PC-3 (cell line): ENCODE measurements around the gene DPYSL4. TPM values are rescaled to one million over a fixed set of nuclear protein-coding genes. Genes with fewer than 3 reads are reported as not detected.

Experiments used
- ATAC-seq: fragments of 200-7000 bp; cut with Tn5 transposase; 2 replicates; pipeline ENCODE4 v1.9.1; 2020; ENCODE audit warnings: mild to moderate bottlenecking, moderate library complexity
- BruUV-seq: library from RNA; stranded (reverse); fragments of 400-500 nt; replicated peaks from 2 replicates; lab custom pipeline; 2021; lab: Mats Ljungman, UMichigan
- CTCF ChIA-PET: fragments of 300-600 bp; sonication (Branson Sonifier 250); formaldehyde crosslinking; loops from one replicate; lab custom pipeline; 2022; ENCODE audit warnings: antibody characterized with exemption; lab: Charles Lee
- POLR2A ChIA-PET: fragments of 300-600 bp; sonication (Branson Sonifier 250); formaldehyde crosslinking; loops from one replicate; lab custom pipeline; 2022; ENCODE audit warnings: antibody characterized with exemption; ENCODE audit not compliant: unreplicated experiment; lab: Charles Lee
- DNase-seq: peaks from one replicate; pipeline ENCODE4 v3.0.0-alpha.2; 2015
- H2AFZ ChIP-seq: fragments of 300-600 bp; sonication (generic); 2 replicates; pipeline ENCODE4 v1.6.0; 2016; ENCODE audit warnings: antibody characterized with exemption, low read length
- H3F3A ChIP-seq: fragments of 300-600 bp; sonication (generic); one replicate; pipeline ENCODE4 v1.6.0; 2017; ENCODE audit warnings: antibody characterized with exemption, low read length, control low read depth, mild to moderate bottlenecking; ENCODE audit not compliant: unreplicated experiment
- H3K27ac ChIP-seq: fragments of 300-600 bp; sonication (generic); 2 replicates; pipeline ENCODE4 v1.5.1; 2016; ENCODE audit warnings: mild to moderate bottlenecking, low read length
- H3K27me3 ChIP-seq: fragments of 300-600 bp; sonication (generic); 2 replicates; pipeline ENCODE4 v1.6.1; 2016; ENCODE audit warnings: low read length, mixed read lengths
- H3K36me3 ChIP-seq: fragments of 300-600 bp; sonication (generic); 2 replicates; pipeline ENCODE4 v1.6.1; 2016; ENCODE audit warnings: low read depth, mixed run types, low read length, mixed read lengths
- H3K4me1 ChIP-seq: fragments of 300-600 bp; sonication (generic); 2 replicates; pipeline ENCODE4 v1.5.1; 2016; ENCODE audit warnings: low read length; ENCODE audit not compliant: insufficient read depth
- H3K4me2 ChIP-seq: fragments of 300-600 bp; sonication (generic); 2 replicates; pipeline ENCODE4 v1.6.0; 2016; ENCODE audit warnings: low read length
- H3K4me3 ChIP-seq: fragments of 300-600 bp; sonication (generic); 2 replicates; pipeline ENCODE4 v1.5.1; 2016; ENCODE audit warnings: mild to moderate bottlenecking, low read length, mixed read lengths
- H3K79me2 ChIP-seq: fragments of 300-600 bp; sonication (generic); 2 replicates; pipeline ENCODE4 v1.6.1; 2017; ENCODE audit warnings: low read length, mixed read lengths
- H3K9ac ChIP-seq: fragments of 300-600 bp; sonication (generic); 2 replicates; pipeline ENCODE4 v1.6.0; 2016; ENCODE audit warnings: mild to moderate bottlenecking, low read length
- H3K9me2 ChIP-seq: fragments of 300-600 bp; sonication (generic); replicated peaks from 2 replicates; pipeline ENCODE4 v1.6.1; 2016; ENCODE audit warnings: mixed run types, low read length, mixed read lengths
- H3K9me3 ChIP-seq: fragments of 300-600 bp; sonication (generic); 2 replicates; pipeline ENCODE4 v1.6.1; 2016; ENCODE audit warnings: low read length, mixed read lengths
- H4K20me1 ChIP-seq: fragments of 300-600 bp; sonication (generic); 2 replicates; pipeline ENCODE4 v1.6.1; 2016; ENCODE audit warnings: low read length, mixed read lengths
- EZH2 ChIP-seq: fragments of 300-600 bp; sonication (generic); IDR thresholded peaks from one replicate; pipeline ENCODE4 v1.6.1; 2017; ENCODE audit warnings: antibody characterized with exemption, mild to moderate bottlenecking, low read length; ENCODE audit not compliant: unreplicated experiment
- EZH2phosphoT487 ChIP-seq: fragments of 300-600 bp; sonication (generic); IDR thresholded peaks from 2 replicates; pipeline ENCODE4 v1.6.1; 2018; ENCODE audit warnings: mild to moderate bottlenecking, antibody characterized with exemption, low read length, borderline replicate concordance
- intact Hi-C: fragments of 100-400 bp; cut with micrococcal nuclease; formaldehyde crosslinking; loops from 2 replicates; pipeline ENCODE4 v1.9.0; 2023
- total RNA-seq: library from RNA; depleted of rRNA; stranded (reverse); fragments of >200 nt; gene quantifications from 2 replicates; pipeline ENCODE4 v1.2.3, GENCODE V29; 2014
- TF ChIP-seq, protein P1 (sequence below): fragments of 300-600 bp; sonication (generic); conservative IDR thresholded peaks from 2 replicates; pipeline ENCODE4 v1.5.1; 2017; ENCODE audit warnings: antibody characterized with exemption, low read depth, mild to moderate bottlenecking, low read length

DPYSL4 gene
- total RNA-seq, 1 experiment from 2014 or later = 10.2 TPM

DNA sequence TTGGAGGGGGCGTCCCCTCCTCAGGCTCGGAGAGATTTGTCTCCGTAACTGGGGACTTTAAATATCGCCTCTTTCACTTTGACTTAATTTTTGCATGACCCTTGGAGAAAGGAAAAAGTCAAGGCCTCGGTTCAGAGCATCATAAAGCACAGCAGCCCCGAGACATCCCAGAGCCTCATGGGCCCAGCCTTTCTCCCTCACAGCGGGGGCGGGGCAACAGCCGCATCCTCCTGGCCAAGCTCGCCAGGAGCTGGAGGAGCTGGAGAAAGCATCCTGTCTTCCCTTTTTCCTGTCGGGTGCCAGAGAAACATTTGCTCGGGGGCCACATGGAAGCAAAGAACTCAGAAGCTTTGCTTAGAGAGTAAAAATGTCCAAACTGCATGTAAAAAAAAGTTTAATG is 43.6 kb upstream of the DPYSL4 start:
- H3K9me3 ChIP-seq = no peaks in the 10 kb centered on the region
- H3K4me3 ChIP-seq = no peak overlapping the region
- H3K36me3 ChIP-seq = no peaks in the 10 kb centered on the region
- intact Hi-C loops = loop anchor here (5.0 kb wide), 1 partner anchor 141 kb away; no protein-coding TSS in a partner anchor
- TF ChIP-seq, protein P1, sequence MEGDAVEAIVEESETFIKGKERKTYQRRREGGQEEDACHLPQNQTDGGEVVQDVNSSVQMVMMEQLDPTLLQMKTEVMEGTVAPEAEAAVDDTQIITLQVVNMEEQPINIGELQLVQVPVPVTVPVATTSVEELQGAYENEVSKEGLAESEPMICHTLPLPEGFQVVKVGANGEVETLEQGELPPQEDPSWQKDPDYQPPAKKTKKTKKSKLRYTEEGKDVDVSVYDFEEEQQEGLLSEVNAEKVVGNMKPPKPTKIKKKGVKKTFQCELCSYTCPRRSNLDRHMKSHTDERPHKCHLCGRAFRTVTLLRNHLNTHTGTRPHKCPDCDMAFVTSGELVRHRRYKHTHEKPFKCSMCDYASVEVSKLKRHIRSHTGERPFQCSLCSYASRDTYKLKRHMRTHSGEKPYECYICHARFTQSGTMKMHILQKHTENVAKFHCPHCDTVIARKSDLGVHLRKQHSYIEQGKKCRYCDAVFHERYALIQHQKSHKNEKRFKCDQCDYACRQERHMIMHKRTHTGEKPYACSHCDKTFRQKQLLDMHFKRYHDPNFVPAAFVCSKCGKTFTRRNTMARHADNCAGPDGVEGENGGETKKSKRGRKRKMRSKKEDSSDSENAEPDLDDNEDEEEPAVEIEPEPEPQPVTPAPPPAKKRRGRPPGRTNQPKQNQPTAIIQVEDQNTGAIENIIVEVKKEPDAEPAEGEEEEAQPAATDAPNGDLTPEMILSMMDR = no peak
- no peak for TF ChIP-seq EZH2phosphoT487
- TF ChIP-seq EZH2 = no peak
- no peaks in the 10 kb centered on the region for H3K27me3 ChIP-seq
- H2AFZ ChIP-seq = no peak overlapping the region
- H3K9ac ChIP-seq = no peak overlapping the region
- no peaks in the 10 kb centered on the region for H3K4me1 ChIP-seq
- H3K79me2 ChIP-seq = no peaks in the 10 kb centered on the region
- no peak overlapping the region for H3K27ac ChIP-seq
- ChIA-PET POLR2A (no interaction called here), CTCF (interaction anchor here (0.7 kb wide), 1 partner anchor 105 kb away, joined by 3 read pairs; no protein-coding TSS in a partner anchor)
- no peaks in the 10 kb centered on the region for H3K9me2 ChIP-seq
- no peak for DNase-seq
- H4K20me1 ChIP-seq = no peaks in the 10 kb centered on the region
- ATAC-seq = no peak
- no TSS peak for BruUV-seq
- H3F3A ChIP-seq = no peaks in the 10 kb centered on the region
- H3K4me2 ChIP-seq = no peak overlapping the region

DNA sequence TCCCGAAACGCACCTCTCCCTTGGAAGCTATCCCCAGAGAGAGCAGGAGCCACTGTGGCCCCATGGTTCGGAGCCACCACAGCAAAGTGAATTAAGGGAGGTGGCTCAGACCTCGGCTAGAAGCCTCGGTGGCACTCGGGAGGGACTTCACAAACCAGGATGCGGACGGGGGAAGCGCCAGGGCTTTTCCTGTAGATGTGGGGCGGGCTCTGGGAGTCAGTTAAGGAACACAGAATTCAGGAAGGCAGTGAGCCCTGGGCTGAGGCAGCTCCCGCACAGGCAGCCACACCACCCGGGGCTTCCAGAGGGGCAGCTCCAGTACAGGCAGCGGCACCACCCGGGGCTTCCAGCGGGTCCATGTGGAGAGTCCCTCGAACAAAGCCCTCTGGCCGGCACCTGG is 42.7 kb upstream of the DPYSL4 start:
- intact Hi-C loops = loop anchor here (5.0 kb wide), 1 partner anchor 142 kb away; no protein-coding TSS in a partner anchor
- CTCF ChIA-PET = no interaction called here

DNA sequence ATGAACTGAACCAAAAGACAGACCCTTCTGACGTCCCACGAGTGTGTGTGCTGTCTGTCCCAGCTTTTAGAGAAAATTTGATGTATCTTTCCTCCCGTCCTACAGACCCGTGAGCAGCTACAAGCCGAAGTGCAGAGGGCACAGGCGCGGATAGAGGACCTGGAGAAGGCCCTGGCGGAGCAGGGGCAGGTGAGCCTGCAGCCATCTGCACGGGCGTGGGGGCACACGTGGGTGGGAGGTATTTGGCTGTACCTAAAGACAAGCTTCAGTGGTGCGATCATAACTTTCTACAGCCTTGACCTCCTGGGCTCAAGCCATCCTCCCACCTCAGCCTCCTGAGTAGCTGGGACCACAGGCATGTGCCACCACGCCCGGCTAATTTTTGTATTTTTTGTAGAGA is 41.7 kb upstream of the DPYSL4 start:
- DNase-seq (no peak), ATAC-seq (no peak)
- no peak overlapping the region for H2AFZ ChIP-seq
- H3F3A ChIP-seq = no peaks in the 10 kb centered on the region
- no peaks in the 10 kb centered on the region for H4K20me1 ChIP-seq
- H3K4me1 ChIP-seq = no peaks in the 10 kb centered on the region
- intact Hi-C loops = no loop called here
- no TSS peak for BruUV-seq
- H3K79me2 ChIP-seq = no peaks in the 10 kb centered on the region
- H3K4me3 ChIP-seq = no peak overlapping the region
- ChIA-PET CTCF (no interaction called here), POLR2A (no interaction called here)
- no peaks in the 10 kb centered on the region for H3K36me3 ChIP-seq
- H3K9ac ChIP-seq = no peak overlapping the region
- no peak overlapping the region for H3K27ac ChIP-seq
- no peak overlapping the region for H3K4me2 ChIP-seq
- H3K9me2 ChIP-seq = no peaks in the 10 kb centered on the region
- H3K9me3 ChIP-seq = no peaks in the 10 kb centered on the region
- TF ChIP-seq, protein P1 = no peak
- TF ChIP-seq EZH2 = no peak
- TF ChIP-seq EZH2phosphoT487 = no peak
- no peaks in the 10 kb centered on the region for H3K27me3 ChIP-seq

More for the DNA sequence above, 42.7 kb upstream of the DPYSL4 start:
- Histone ChIP-seq H3K4me2 (no peak overlapping the region), H3K27ac (no peak overlapping the region), H3K4me1 (no peaks in the 10 kb centered on the region), H3K9me2 (no peaks in the 10 kb centered on the region), H3K79me2 (no peaks in the 10 kb centered on the region), H3F3A (no peaks in the 10 kb centered on the region), H4K20me1 (no peaks in the 10 kb centered on the region), H2AFZ (no peak overlapping the region), H3K4me3 (no peak overlapping the region), H3K9me3 (no peaks in the 10 kb centered on the region), H3K27me3 (no peaks in the 10 kb centered on the region), H3K9ac (no peak overlapping the region), H3K36me3 (no peaks in the 10 kb centered on the region)
- POLR2A ChIA-PET = interaction anchor here (0.6 kb wide), 1 partner anchor 163 kb away, joined by 6 read pairs; no protein-coding TSS in a partner anchor
- TF ChIP-seq, protein P1 = no peak
- TF ChIP-seq EZH2 (no peak), EZH2phosphoT487 (no peak)
- ATAC-seq = no peak
- no peak for DNase-seq
- no TSS peak for BruUV-seq
